ENCODE results near the gene ME3. TPM values are rescaled to one million over a fixed set of nuclear protein-coding genes. Genes with fewer than 3 reads are reported as not detected.

Gene ME3
- total RNA-seq, 1 donor from 2014 or later: 9.7 TPM

DNA sequence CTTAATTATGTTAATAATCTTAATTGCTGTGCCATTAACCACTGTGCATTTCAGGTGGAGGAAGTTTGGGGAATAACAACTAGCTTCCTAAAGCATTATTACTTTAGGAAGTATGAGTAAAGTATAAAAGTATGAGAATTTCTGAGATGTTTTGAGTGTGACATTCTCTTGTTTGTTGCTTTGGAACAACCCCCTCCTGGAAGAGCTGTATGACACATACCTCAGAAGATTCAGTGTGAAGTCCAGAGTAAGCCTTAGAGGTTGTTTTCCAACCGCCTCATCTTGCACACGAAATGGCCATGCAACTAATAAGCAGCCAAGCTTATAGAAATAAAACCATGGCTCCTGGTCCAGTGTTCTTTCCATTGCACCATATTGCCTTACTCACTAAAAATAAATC lies 276.0 kb downstream of the ME3 start:
- H3K4me1 Mint-ChIP-seq (ENCODE audit: unreplicated experiment): peaks cover 8% of the 10 kb centered on the region

DNA sequence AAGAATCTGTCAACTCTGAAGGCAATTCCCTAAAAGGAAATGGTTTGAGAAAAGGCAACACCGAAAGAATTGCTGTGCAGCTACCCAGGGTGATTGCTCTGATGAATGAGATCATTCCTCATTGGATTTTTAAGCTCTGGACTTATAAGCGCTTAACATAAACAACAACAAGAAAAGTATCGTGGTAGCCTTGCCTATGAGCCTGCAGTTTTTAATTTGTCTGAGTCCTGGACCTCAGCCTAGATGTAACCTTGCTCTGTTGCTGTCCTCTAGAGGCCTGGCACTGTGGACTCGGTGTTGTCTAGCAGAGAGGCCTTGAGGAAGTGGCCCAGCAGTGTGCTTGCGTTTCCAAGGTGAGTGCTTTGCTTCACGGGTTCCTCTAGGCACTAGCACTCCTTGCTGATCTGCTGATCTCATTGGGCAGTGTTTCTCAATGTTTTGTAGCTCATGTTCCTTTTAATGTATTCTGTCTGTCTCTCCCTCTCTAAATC lies 277.3 kb downstream of the ME3 start:
- Mint-ChIP-seq H3K27ac (peak overlapping the region; percentile 86), H3K4me3 (no peak overlapping the region), H3K27me3 (no peaks in the 10 kb centered on the region), H3K4me1 (ENCODE audit: unreplicated experiment) (peaks cover 8% of the 10 kb centered on the region), H3K36me3 (no peaks in the 10 kb centered on the region), H3K9me3 (no peaks in the 10 kb centered on the region)
- no peak for DNase-seq (ENCODE audit: extremely low spot score, unreplicated experiment)
- TF ChIP-seq, protein P1, sequence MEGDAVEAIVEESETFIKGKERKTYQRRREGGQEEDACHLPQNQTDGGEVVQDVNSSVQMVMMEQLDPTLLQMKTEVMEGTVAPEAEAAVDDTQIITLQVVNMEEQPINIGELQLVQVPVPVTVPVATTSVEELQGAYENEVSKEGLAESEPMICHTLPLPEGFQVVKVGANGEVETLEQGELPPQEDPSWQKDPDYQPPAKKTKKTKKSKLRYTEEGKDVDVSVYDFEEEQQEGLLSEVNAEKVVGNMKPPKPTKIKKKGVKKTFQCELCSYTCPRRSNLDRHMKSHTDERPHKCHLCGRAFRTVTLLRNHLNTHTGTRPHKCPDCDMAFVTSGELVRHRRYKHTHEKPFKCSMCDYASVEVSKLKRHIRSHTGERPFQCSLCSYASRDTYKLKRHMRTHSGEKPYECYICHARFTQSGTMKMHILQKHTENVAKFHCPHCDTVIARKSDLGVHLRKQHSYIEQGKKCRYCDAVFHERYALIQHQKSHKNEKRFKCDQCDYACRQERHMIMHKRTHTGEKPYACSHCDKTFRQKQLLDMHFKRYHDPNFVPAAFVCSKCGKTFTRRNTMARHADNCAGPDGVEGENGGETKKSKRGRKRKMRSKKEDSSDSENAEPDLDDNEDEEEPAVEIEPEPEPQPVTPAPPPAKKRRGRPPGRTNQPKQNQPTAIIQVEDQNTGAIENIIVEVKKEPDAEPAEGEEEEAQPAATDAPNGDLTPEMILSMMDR (conservative IDR thresholded peaks at IDR 0.05): no peak

More for the DNA sequence above, 276.0 kb downstream of the ME3 start:
- DNase-seq (ENCODE audit: extremely low spot score, unreplicated experiment): no peak
- no peaks in the 10 kb centered on the region for H3K9me3 Mint-ChIP-seq
- no peak overlapping the region for H3K27ac Mint-ChIP-seq
- H3K4me3 Mint-ChIP-seq: no peak overlapping the region
- H3K27me3 Mint-ChIP-seq: no peaks in the 10 kb centered on the region
- TF ChIP-seq, protein P1 (conservative IDR thresholded peaks at IDR 0.05): no peak
- no peaks in the 10 kb centered on the region for H3K36me3 Mint-ChIP-seq

Other genes with a start within 250 kb of the ME3 start
- gene PRSS23, start 127.9 kb upstream of the ME3 start, total RNA-seq (ENCODE audit: low replicate concordance): 47.1 and 48.1 TPM in 2 replicates

Data from type B pancreatic cell (in vitro differentiated cells).